NCI-H460 (cell line): ENCODE data around the gene MRPS22. TPM values are rescaled to one million over a fixed set of nuclear protein-coding genes. Genes with fewer than 3 reads are reported as not detected.
A peak's percentile ranks its signal among the peaks of the same experiment; 100 is the strongest.
"Not testable (repeated sequence)": the region's sequence is repeated elsewhere in the genome, so short reads cannot be mapped to it uniquely, and the experiment has no call there.

Experiments
- DNase-seq: peaks from one replicate; pipeline ENCODE4 v3.0.0-alpha.2; 2016; ENCODE audit warnings: low read depth; ENCODE audit errors: extremely low read depth
- small RNA-seq, 2 experiments: library from RNA; depleted of rRNA; stranded (forward); fragments of <200 nt; gene quantifications; one replicate each; pipeline ENCODE3, GENCODE V24; 2014
- total RNA-seq: library from RNA; depleted of rRNA; stranded (reverse); fragments of >200 nt; shearing (Covaris generic); gene quantifications from 2 replicates; pipeline ENCODE4 v1.2.3, GENCODE V29; 2014; rRNA removed

Gene MRPS22
- total RNA-seq, 1 experiment from 2014 or later = 86.1 TPM

DNA sequence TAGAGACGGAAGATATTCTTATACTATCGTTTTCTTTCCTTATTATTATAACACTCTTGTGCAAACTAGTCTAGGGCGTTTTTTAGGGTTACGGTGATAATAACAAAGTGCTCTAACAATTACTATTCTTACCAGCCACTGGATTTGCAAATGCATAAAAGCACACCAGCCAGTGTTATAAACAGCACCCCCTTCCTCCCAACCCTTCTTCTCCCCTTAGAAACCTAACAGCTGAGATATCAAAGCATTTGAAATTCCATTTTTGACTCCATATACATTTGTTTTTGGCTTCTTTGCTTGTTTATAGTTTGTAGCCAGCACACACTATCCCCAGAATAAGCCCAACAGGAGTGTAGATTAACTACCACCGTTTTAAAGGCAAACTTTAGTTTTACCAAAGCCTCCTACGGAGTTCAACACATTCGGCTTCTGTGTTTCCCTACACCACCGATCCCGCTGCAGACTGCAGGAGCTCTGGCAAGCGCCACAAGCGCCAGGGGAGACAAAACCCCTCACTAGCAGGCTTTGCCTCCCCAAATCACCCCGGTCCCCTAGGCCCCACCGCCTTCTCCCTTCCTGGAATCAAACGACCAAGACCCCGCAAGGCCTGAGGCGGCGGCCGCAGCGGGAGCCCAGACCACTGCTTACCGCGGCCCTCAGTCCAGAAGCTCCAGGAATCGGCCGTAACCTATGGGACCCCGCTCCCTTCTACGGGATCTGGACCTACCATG, 45.2 kb downstream of the MRPS22 start:
- DNase-seq = no peak

DNA sequence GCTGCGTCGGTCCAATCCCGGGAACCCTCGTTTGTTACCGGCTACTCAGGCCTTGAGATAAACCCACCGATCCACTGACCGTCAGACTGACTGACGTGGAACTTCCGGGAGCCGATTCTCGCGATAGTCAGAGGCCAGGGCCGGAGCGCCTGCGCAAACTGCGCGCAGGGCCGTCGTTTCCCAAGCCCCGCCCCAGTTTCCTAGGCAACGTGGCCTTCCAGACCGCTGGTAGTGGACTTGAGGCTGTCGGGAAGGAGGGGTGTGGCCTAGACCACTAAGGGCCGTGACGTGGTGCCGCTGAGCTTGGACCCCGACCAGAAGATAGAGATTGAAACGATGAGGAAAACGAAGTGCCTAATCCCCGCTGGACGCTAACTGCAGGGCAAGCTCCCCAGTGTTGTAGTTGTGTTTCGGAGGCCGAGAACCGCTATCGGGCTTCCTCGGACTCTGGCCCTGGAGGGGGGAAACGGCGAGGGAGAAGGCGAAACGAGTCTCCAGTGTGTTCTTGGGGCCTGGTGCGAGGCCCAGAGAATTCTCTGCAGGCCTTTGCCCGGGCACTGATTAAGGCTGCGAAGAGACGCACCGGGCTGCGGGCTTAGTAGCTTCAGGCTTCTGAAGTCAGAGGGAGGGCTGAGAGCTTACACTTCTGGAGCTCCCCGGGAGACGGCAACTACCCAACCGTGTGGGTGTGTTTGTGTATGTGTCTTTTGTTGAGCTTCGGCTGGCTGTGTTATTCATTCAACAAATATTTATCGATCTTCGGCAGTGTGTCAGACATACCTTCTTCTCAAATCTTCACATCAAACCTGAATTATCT, 45.9 kb downstream of the MRPS22 start, which contains the start of gene COPB2:
Gene COPB2, minus strand, starts transcription at position 96 of the 817 bp plus-strand sequence. CDS start 97 bp downstream, outside the sequence.
- peak; percentile 96 for DNase-seq

DNA sequence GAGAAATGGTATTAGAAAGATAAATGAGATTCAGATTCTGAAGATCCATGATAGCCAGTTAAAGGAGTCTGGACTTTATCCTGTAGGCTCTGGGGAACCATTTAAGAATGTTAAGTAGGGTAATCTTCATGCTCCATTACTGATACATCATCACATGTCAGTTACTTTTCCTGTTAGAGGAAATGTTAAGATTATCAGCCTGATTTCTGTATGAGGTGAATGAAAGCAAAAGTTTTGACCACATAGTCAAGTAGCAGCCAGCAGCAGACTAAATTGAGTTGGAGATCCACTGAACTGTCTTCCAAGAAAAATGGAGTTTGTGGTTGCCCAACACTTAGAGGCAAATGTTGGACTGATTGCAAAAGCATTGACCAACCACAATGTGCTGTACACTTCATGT, 50.3 kb downstream of the MRPS22 start:
- DNase-seq = no peak

DNA sequence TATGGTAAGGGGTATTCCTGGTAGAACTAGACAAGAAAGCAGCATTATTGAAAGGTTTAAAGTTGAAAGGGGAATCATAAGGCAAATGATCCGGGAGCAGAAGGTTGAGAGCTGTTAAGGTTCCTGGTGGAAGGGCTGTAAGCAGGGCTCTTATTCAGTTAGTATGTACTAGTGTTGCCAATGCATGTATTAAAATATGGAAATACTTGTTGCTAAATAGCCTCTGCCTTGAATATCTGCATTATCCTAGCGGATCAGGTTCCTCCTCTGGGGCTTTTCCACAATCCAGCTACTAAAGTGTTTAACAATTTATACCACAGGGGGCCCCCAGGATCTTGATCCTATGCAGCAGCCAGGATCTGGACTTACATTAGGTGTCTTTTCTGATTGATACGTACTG, 52.9 kb downstream of the MRPS22 start:
- DNase-seq = no peak

DNA sequence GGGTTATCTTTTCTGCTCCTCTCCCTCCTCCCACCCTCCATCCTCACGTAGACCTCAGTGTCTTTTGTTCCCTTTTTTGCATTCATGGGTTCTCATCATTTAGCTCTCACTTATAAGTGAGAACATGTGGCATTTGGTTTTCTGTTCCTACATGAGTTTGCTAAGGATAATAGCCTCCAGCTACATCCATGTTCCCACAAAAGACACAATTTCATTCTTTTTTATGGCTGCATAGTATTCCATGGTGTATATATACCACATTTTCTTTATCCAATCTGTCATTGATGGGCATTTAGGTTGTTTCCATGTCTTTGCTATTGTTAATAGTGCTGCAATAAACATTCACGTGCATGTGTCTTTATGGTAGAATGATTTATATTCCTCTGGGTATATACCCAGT, 57.3 kb downstream of the MRPS22 start:
- not testable (repeated sequence) for DNase-seq

Small RNAs within 50 kb of the gene (small RNA-seq; reads per million reads assigned to genes)
- 0 reads per million in 2 experiments for gene RF00026

Other genes starting within 250 kb of the MRPS22 start
- gene COPB2, start 45.6 kb downstream of the MRPS22 start, total RNA-seq = 85.3 and 93.5 TPM in 2 replicates
- not detected in 2 replicates for gene RBP2, start 132.5 kb downstream of the MRPS22 start, total RNA-seq
- not detected in 2 replicates for gene RBP1, start 195.7 kb downstream of the MRPS22 start, total RNA-seq